OCI-LY1 (cell line): ENCODE measurements around the gene NWD2.

Source experiments
- H2AFZ ChIP-seq: fragments of 200-600 bp; sonication (generic), shearing (Covaris generic); 2 replicates; pipeline ENCODE4 v1.6.0; 2014; ENCODE audit warnings: antibody characterized with exemption, mild to moderate bottlenecking, low read length
- H3F3A ChIP-seq: fragments of 200-600 bp; sonication (generic), shearing (Covaris generic); 2 replicates; pipeline ENCODE4 v1.6.0; 2014; ENCODE audit warnings: mild to moderate bottlenecking, antibody characterized with exemption, low read length, moderate library complexity; ENCODE audit not compliant: insufficient read depth
- H3K27ac ChIP-seq: fragments of 200-600 bp; sonication (generic); 2 replicates; pipeline ENCODE4 v1.5.1; 2014; ENCODE audit warnings: low read length, mixed run types, mild to moderate bottlenecking, low read depth; ENCODE audit not compliant: poor library complexity, severe bottlenecking
- H3K27me3 ChIP-seq: fragments of 200-600 bp; sonication (generic); 2 replicates; pipeline ENCODE4 v1.6.0; 2014; ENCODE audit warnings: antibody characterized with exemption, mild to moderate bottlenecking, low read length, moderate library complexity; ENCODE audit not compliant: insufficient read depth
- H3K36me3 ChIP-seq: fragments of 200-600 bp; sonication (generic); 2 replicates; pipeline ENCODE4 v1.6.1; 2014; ENCODE audit warnings: mild to moderate bottlenecking, antibody characterized with exemption, low read length, moderate library complexity, mixed read lengths; ENCODE audit not compliant: insufficient read depth
- H3K4me1 ChIP-seq: fragments of 200-600 bp; sonication (generic); 2 replicates; pipeline ENCODE4 v1.5.1; 2014; ENCODE audit warnings: mild to moderate bottlenecking, low read length, moderate library complexity; ENCODE audit not compliant: insufficient read depth, severe bottlenecking
- H3K4me2 ChIP-seq: fragments of 200-600 bp; sonication (generic), shearing (Covaris generic); 2 replicates; pipeline ENCODE4 v1.6.1; 2014; ENCODE audit warnings: low read length
- H3K4me3 ChIP-seq: fragments of 200-600 bp; sonication (generic); 2 replicates; pipeline ENCODE4 v1.5.1; 2014; ENCODE audit warnings: low read length, low read depth, mild to moderate bottlenecking, mixed read lengths; ENCODE audit not compliant: poor library complexity, severe bottlenecking
- H3K79me2 ChIP-seq: fragments of 200-600 bp; shearing (Covaris generic); 2 replicates; pipeline ENCODE4 v1.6.1; 2016; ENCODE audit warnings: mixed run types, low read length, mixed read lengths; ENCODE audit not compliant: insufficient read depth
- H3K9ac ChIP-seq: fragments of 200-600 bp; sonication (generic), shearing (Covaris generic); 2 replicates; pipeline ENCODE4 v1.6.1; 2014; ENCODE audit warnings: mild to moderate bottlenecking, low read length, mixed read lengths
- H3K9me2 ChIP-seq: fragments of 200-600 bp; sonication (generic), shearing (Covaris generic); 2 replicates; pipeline ENCODE4 v1.6.1; 2014; ENCODE audit warnings: low read depth, mild to moderate bottlenecking, low read length, mixed read lengths
- H3K9me3 ChIP-seq: fragments of 200-600 bp; shearing (Covaris generic); 2 replicates; pipeline ENCODE4 v1.6.1; 2014; ENCODE audit warnings: low read length, mixed read lengths
- H4K20me1 ChIP-seq: fragments of 200-600 bp; sonication (generic), shearing (Covaris generic); 2 replicates; pipeline ENCODE4 v1.6.0; 2016; ENCODE audit warnings: mild to moderate bottlenecking, low read length; ENCODE audit not compliant: insufficient read depth
- EZH2 ChIP-seq: fragments of 200-600 bp; sonication (generic), shearing (Covaris generic); IDR thresholded peaks from 2 replicates; pipeline ENCODE4 v1.8.0; 2017; ENCODE audit warnings: borderline replicate concordance, mixed run types, mild to moderate bottlenecking, antibody characterized with exemption, low read length, moderate library complexity, mixed read lengths
- TF ChIP-seq, protein P1 (sequence below): fragments of 200-600 bp; sonication (generic), shearing (Covaris generic); IDR thresholded peaks from 2 replicates; pipeline ENCODE4 v1.5.1; 2017; ENCODE audit warnings: mild to moderate bottlenecking, antibody characterized with exemption, low read length, moderate library complexity, mixed read lengths

Gene NWD2

DNA sequence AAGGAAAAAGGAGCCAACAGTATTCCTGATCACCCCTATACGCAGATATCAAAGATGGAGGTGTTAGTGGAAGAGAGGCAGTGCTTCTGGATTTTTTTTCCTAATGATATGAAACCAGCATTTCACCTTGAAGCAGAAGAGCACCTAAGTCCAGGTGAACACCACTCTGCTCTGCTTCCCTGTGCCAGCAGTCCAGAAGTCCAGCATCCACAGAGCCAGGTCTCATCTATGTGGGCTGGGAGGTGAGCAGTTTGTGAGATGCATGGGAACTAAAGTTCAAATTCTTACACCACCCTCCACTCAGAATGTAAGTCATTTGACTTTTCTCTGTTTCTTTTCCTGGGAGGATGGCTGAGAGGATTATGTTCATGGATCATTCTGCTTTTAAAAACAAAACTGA lies 239.1 kb downstream of the NWD2 start:
- Histone ChIP-seq H2AFZ (no peak overlapping the region), H3K4me3 (no peak overlapping the region), H3K9ac (no peak overlapping the region), H3K9me2 (no peaks in the 10 kb centered on the region), H3K4me1 (no peaks in the 10 kb centered on the region), H4K20me1 (no peaks in the 10 kb centered on the region), H3K9me3 (no peaks in the 10 kb centered on the region), H3K4me2 (no peak overlapping the region), H3K27ac (no peak overlapping the region), H3K36me3 (no peaks in the 10 kb centered on the region), H3F3A (no peaks in the 10 kb centered on the region), H3K27me3 (no peaks in the 10 kb centered on the region), H3K79me2 (no peaks in the 10 kb centered on the region)
- TF ChIP-seq EZH2, result no peak
- TF ChIP-seq, protein P1, sequence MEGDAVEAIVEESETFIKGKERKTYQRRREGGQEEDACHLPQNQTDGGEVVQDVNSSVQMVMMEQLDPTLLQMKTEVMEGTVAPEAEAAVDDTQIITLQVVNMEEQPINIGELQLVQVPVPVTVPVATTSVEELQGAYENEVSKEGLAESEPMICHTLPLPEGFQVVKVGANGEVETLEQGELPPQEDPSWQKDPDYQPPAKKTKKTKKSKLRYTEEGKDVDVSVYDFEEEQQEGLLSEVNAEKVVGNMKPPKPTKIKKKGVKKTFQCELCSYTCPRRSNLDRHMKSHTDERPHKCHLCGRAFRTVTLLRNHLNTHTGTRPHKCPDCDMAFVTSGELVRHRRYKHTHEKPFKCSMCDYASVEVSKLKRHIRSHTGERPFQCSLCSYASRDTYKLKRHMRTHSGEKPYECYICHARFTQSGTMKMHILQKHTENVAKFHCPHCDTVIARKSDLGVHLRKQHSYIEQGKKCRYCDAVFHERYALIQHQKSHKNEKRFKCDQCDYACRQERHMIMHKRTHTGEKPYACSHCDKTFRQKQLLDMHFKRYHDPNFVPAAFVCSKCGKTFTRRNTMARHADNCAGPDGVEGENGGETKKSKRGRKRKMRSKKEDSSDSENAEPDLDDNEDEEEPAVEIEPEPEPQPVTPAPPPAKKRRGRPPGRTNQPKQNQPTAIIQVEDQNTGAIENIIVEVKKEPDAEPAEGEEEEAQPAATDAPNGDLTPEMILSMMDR, result no peak

DNA sequence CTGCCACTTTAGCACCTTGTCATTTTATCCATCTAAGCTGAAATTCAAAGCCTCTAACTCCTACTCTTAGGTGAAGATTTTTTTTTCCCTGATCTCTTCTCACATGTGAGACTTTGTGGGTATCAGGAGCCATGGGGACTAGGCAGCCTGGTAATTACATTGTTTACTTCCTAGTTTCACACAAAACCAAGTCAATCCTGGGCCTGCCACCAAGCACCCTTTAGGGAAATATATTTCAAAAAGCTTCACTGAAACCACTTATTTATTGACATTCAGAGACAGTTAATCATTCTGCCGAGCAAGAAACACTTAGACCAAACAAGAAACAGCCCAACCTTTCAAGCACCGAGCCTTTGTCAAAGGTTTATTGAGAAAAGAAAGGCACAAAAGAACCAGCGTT lies 241.6 kb downstream of the NWD2 start:
- Histone ChIP-seq H3K4me3 (no peak overlapping the region), H3K36me3 (no peaks in the 10 kb centered on the region), H3F3A (no peaks in the 10 kb centered on the region), H2AFZ (no peak overlapping the region), H3K4me1 (no peaks in the 10 kb centered on the region), H3K4me2 (no peak overlapping the region), H3K27ac (no peak overlapping the region), H3K9me3 (no peaks in the 10 kb centered on the region), H3K27me3 (no peaks in the 10 kb centered on the region), H3K9ac (no peak overlapping the region), H4K20me1 (no peaks in the 10 kb centered on the region), H3K79me2 (no peaks in the 10 kb centered on the region), H3K9me2 (no peaks in the 10 kb centered on the region)
- TF ChIP-seq EZH2, result no peak
- TF ChIP-seq, protein P1, result no peak

DNA sequence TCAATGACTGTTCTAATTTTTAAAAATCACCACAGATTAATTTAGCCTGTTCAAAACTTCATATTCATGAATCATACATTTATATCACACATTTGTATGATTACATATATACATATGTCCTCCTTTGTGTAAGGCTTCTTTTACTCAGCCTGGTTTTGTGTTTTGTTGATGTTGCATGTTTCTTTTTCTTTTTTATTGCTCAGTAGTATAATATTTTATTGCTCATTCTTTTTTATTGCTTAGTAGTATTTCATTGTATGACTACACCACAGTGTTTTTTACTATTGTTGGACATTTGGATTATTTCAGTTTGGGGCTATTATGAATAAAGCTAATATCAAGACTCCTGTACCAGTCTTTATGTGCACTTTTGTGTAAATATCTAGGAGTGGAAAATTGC lies 243.1 kb downstream of the NWD2 start:
- H3K4me3 ChIP-seq, result no peak overlapping the region
- H3K27me3 ChIP-seq, result no peaks in the 10 kb centered on the region
- H3K27ac ChIP-seq, result no peak overlapping the region
- H3K9me2 ChIP-seq, result no peaks in the 10 kb centered on the region
- no peaks in the 10 kb centered on the region for H3K79me2 ChIP-seq
- H4K20me1 ChIP-seq, result no peaks in the 10 kb centered on the region
- H3F3A ChIP-seq, result no peaks in the 10 kb centered on the region
- no peaks in the 10 kb centered on the region for H3K9me3 ChIP-seq
- no peaks in the 10 kb centered on the region for H3K4me1 ChIP-seq
- H3K4me2 ChIP-seq, result no peak overlapping the region
- TF ChIP-seq EZH2, result no peak
- TF ChIP-seq, protein P1, result no peak
- no peaks in the 10 kb centered on the region for H3K36me3 ChIP-seq
- no peak overlapping the region for H3K9ac ChIP-seq
- H2AFZ ChIP-seq, result no peak overlapping the region
